GM13976 (cell line): ENCODE measurements around the gene RBBP8.

ENCODE experiments used
- DNase-seq: peaks from one replicate; pipeline ENCODE4 v3.0.0; 2012; ENCODE audit warnings: low spot score
- CTCF ChIP-seq: IDR thresholded peaks from 2 replicates; pipeline ENCODE4 v1.5.1; 2012; ENCODE audit warnings: borderline replicate concordance, mild to moderate bottlenecking; ENCODE audit not compliant: insufficient read depth; ENCODE audit errors: extremely low read depth, missing control alignments, control extremely low read depth
- in situ Hi-C: fragments of 300-500 bp; cut with MboI; formaldehyde crosslinking; loops from one replicate; pipeline ENCODE4 v1.12.0; 2022; ENCODE audit warnings: low sequenced_read_pairs, mixed read lengths, inconsistent platforms; ENCODE audit not compliant: unreplicated experiment

The RBBP8 gene

GRCh38 chr18:22935431-22935830, 2.3 kb downstream of the RBBP8 start:
- in situ Hi-C loops = no loop called here
- no peak for TF ChIP-seq CTCF
- no peak for DNase-seq

- no peak for DNase-seq
- in situ Hi-C loops = no loop called here
- TF ChIP-seq CTCF = no peak
Observed at GRCh38 chr18:22936515-22936914, 3.4 kb downstream of the RBBP8 start.

GRCh38 chr18:22939649-22940048, 6.5 kb downstream of the RBBP8 start:
- no peak for DNase-seq
- no peak for TF ChIP-seq CTCF
- in situ Hi-C loops = no loop called here

- in situ Hi-C loops = no loop called here
- no peak for TF ChIP-seq CTCF
- DNase-seq = no peak
Observed at GRCh38 chr18:22943847-22944246, 10.7 kb downstream of the RBBP8 start.

GRCh38 chr18:22946217-22946616, 13.1 kb downstream of the RBBP8 start:
- in situ Hi-C loops = no loop called here
- no peak for TF ChIP-seq CTCF
- no peak for DNase-seq

- in situ Hi-C loops = no loop called here
- DNase-seq = no peak
- TF ChIP-seq CTCF = no peak
Observed at GRCh38 chr18:22946846-22947245, 13.7 kb downstream of the RBBP8 start.

- no peak for DNase-seq
- no peak for TF ChIP-seq CTCF
- in situ Hi-C loops = no loop called here
Observed at GRCh38 chr18:22951823-22952222, 18.7 kb downstream of the RBBP8 start.
